Hepatocyte (in vitro differentiated cells): ENCODE measurements around the gene CCNT1.
"Not testable (repeated sequence)": the region's sequence is repeated elsewhere in the genome, so short reads cannot be mapped to it uniquely, and the experiment has no call there.

Experiments used
- CTCF ChIP-seq: fragments of 200-600 bp; sonication (generic); IDR thresholded peaks from 2 replicates; pipeline ENCODE4 v1.5.1; 2016; ENCODE audit warnings: antibody characterized with exemption, mild to moderate bottlenecking; ENCODE audit not compliant: poor library complexity
- EZH2 ChIP-seq: fragments of 200-600 bp; sonication (generic); IDR thresholded peaks from 2 replicates; pipeline ENCODE4 v1.6.1; 2016; ENCODE audit warnings: antibody characterized with exemption, mild to moderate bottlenecking, borderline replicate concordance
- EZH2phosphoT487 ChIP-seq: fragments of 200-600 bp; sonication (generic); IDR thresholded peaks from one replicate; pipeline ENCODE4 v1.6.1; 2018; ENCODE audit warnings: antibody characterized with exemption, mild to moderate bottlenecking, low read depth, moderate library complexity; ENCODE audit not compliant: unreplicated experiment, severe bottlenecking

- TF ChIP-seq CTCF, EZH2, EZH2phosphoT487: not testable (repeated sequence)
Observed at GRCh38 chr12:48641752-48642555, 74.6 kb downstream of the CCNT1 start.
